Measurements from ENCODE around the gene HIPK3. TPM values are rescaled to one million over a fixed set of nuclear protein-coding genes. Genes with fewer than 3 reads are reported as not detected.

Gene HIPK3
- total and polyA plus RNA-seq, 12 donors: 14.2 to 154 (median 85.3) TPM

- Histone ChIP-seq H3K36me3 (replicated peaks in 1 of 2) (no peaks in the 10 kb centered on the region), H3K27ac (no peak overlapping the region), H3K27me3 (peaks cover 20% of the 10 kb centered on the region), H3K4me3 (no peak overlapping the region), H3K9me3 (replicated peaks in 1 of 3) (peaks cover 0 to under 1% (median 0%) of the 10 kb centered on the region in 3 donors), H3K4me1 (replicated peaks in 1 of 2) (peaks cover 0 to 7% of the 10 kb centered on the region in 2 donors)
- intact Hi-C loops (cut with DNase I): no loop called here
- no peak for DNase-seq
- TF ChIP-seq POLR2A (IDR thresholded peaks at IDR 0.05): no peak
- TF ChIP-seq, protein P1, sequence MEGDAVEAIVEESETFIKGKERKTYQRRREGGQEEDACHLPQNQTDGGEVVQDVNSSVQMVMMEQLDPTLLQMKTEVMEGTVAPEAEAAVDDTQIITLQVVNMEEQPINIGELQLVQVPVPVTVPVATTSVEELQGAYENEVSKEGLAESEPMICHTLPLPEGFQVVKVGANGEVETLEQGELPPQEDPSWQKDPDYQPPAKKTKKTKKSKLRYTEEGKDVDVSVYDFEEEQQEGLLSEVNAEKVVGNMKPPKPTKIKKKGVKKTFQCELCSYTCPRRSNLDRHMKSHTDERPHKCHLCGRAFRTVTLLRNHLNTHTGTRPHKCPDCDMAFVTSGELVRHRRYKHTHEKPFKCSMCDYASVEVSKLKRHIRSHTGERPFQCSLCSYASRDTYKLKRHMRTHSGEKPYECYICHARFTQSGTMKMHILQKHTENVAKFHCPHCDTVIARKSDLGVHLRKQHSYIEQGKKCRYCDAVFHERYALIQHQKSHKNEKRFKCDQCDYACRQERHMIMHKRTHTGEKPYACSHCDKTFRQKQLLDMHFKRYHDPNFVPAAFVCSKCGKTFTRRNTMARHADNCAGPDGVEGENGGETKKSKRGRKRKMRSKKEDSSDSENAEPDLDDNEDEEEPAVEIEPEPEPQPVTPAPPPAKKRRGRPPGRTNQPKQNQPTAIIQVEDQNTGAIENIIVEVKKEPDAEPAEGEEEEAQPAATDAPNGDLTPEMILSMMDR (IDR thresholded peaks at IDR 0.05): no peak
- WGBS, 4 donors: 67 to 88% (median 76%) methylated on average over 3 of the region's 3 CpGs
Observed at GRCh38 chr11:33379947-33380346, 122.8 kb downstream of the HIPK3 start.

DNA sequence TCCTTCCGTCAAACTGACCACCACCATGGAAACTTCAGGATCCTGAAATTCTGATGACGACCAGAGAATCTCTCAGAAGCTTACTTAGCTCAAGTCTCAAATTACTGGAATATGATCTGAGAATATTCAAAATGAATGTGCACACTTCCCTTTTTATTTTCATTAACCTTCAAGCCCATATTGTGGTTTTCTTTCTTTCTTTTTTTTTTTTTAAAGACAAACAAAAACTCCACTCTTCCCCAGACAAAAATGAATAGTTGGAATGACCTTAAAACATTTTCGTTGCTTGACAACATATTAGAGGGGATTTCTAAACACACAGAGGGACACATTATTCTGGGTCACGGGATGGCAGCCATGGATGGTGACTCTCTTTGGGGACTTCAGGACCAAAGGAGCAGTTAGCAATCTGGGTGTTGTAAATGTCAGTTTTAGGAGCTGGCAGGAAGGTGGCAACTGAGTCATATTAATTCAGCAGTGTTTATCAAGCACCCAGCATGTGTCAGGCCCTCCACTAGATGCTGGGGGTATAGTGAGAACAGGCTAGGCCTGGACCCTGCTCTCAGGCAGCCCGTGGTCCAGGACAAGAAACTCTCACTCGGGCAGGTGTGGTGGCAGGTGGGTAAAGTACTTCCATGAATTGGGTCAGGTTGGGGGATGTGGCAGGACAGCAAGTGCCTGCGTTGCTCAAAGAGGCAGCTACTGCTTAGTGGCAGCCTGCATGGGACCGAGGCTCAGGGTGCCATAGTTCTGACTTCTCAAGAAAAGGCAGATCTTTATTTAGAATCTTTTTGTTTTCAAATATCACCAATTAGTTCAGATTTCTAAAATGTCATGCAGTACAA, 126.1 kb downstream of the HIPK3 start:
- Histone ChIP-seq H3K9me3 (replicated peaks in 1 of 3) (peaks cover 0 to 12% (median 0%) of the 10 kb centered on the region in 3 donors), H3K27me3 (peaks cover 3% of the 10 kb centered on the region), H3K27ac (no peak overlapping the region), H3K4me1 (replicated peaks in 1 of 2) (no peaks in the 10 kb centered on the region), H3K4me3 (no peak overlapping the region), H3K36me3 (replicated peaks in 1 of 2) (no peaks in the 10 kb centered on the region)
- TF ChIP-seq, protein P1 (IDR thresholded peaks at IDR 0.05): no peak
- no peak for TF ChIP-seq POLR2A (IDR thresholded peaks at IDR 0.05)
- DNase-seq: no peak
- WGBS, 4 donors: 67 to 81% (median 70%) methylated on average over 8 of the region's 8 CpGs
- intact Hi-C loops (cut with DNase I): no loop called here

- TF ChIP-seq POLR2A (IDR thresholded peaks at IDR 0.05): no peak
- TF ChIP-seq, protein P1 (IDR thresholded peaks at IDR 0.05): no peak
- intact Hi-C loops (cut with DNase I): no loop called here
- Histone ChIP-seq H3K4me3 (no peak overlapping the region), H3K4me1 (replicated peaks in 1 of 2) (no peaks in the 10 kb centered on the region), H3K36me3 (replicated peaks in 1 of 2) (no peaks in the 10 kb centered on the region), H3K9me3 (replicated peaks in 1 of 3) (peaks cover 0 to 12% (median 0%) of the 10 kb centered on the region in 3 donors), H3K27ac (no peak overlapping the region), H3K27me3 (no peaks in the 10 kb centered on the region)
- no peak for DNase-seq
- 84 to 94% (median 87%) methylated on average over 1 of the region's 1 CpG for WGBS, 4 donors
Observed at GRCh38 chr11:33383920-33384209, 126.7 kb downstream of the HIPK3 start.

DNA sequence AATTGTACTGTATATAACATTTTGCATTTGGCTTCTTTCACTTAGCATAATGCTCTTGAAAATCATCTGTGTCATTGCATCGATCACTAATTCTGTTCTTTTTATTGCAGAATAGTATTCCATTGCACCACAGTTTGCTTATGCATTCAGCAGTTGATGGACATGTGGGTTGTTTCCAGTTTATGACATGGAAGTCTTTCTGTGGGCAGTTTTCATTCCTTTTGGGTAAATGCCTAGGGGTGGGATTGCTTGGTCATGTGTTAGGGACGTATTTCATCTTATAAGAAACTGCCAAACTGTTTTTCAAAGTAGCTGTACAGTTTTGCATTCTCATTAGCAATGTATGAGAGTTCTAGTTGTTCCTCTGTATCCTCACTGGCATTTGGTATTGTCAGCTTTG, 127.0 kb downstream of the HIPK3 start:
- no peak for DNase-seq
- 67 to 89% (median 84%) methylated on average over 2 of the region's 2 CpGs for WGBS, 4 donors
- Histone ChIP-seq H3K4me3 (no peak overlapping the region), H3K36me3 (replicated peaks in 1 of 2) (no peaks in the 10 kb centered on the region), H3K27ac (no peak overlapping the region), H3K27me3 (no peaks in the 10 kb centered on the region), H3K9me3 (replicated peaks in 1 of 3) (peaks cover 0 to 12% (median 0%) of the 10 kb centered on the region in 3 donors), H3K4me1 (replicated peaks in 1 of 2) (no peaks in the 10 kb centered on the region)
- no peak for TF ChIP-seq POLR2A (IDR thresholded peaks at IDR 0.05)
- TF ChIP-seq, protein P1 (IDR thresholded peaks at IDR 0.05): no peak
- intact Hi-C loops (cut with DNase I): no loop called here

Measured in adrenal gland (tissue), 12 donors.